ENCODE measurements around the gene ZNF518B. TPM values are rescaled to one million over a fixed set of nuclear protein-coding genes. Genes with fewer than 3 reads are reported as not detected.

ZNF518B gene
- total and polyA plus RNA-seq, 10 of the 15 experiments (the other 5 are each of a cell fraction or from before 2014, with no cell fraction given): 2.7 to 20.5 (median 9.2) TPM

GRCh38 chr4:10454121-10454520, 3.1 kb downstream of the ZNF518B start:
- no peak for ATAC-seq
- CTCF ChIA-PET: no interaction called here
- H3K4me1 ChIP-seq (ENCODE audit: control insufficient read depth, insufficient read depth, low read length): no peaks in the 10 kb centered on the region
- H3K9me3 ChIP-seq (replicated peaks; ENCODE audit: control insufficient read depth, insufficient read depth, low read length): no peaks in the 10 kb centered on the region
- DNase-seq (ENCODE audit: low read depth, low spot score): no peak
- no peak for FAIRE-seq
- H2AFZ ChIP-seq (ENCODE audit: control insufficient read depth, low read depth, low read length): no peak overlapping the region
- POLR2A ChIA-PET: no interaction called here
- 100% methylated on average over 1 of the region's 1 CpG for WGBS (ENCODE audit: insufficient coverage, insufficient replicate concordance, low lambda C conversion rate, missing lambda C conversion rate)
- no TSS peak for BruUV-seq (replicated peaks)
- peaks cover 11% of the 10 kb centered on the region for H3K79me2 ChIP-seq (ENCODE audit: control insufficient read depth, insufficient read depth, low read length)
- no peaks in the 10 kb centered on the region; the same call in 1 of the 2 replicates for H4K20me1 ChIP-seq (ENCODE audit: control insufficient read depth, insufficient read depth)
- TF ChIP-seq PRDM15 (CRISPR knock-in tag; IDR thresholded peaks at IDR 0.05) (no peak), BCL11A (IDR thresholded peaks at IDR 0.05; ENCODE audit: low read depth, low read length) (no peak), SREBF1 (IDR thresholded peaks at IDR 0.05; ENCODE audit: low read length) (no peak), RB1 (IDR thresholded peaks at IDR 0.05; ENCODE audit: borderline replicate concordance) (no peak), MTA2 (IDR thresholded peaks at IDR 0.05; ENCODE audit: low read depth) (no peak), MYC (IDR thresholded peaks at IDR 0.05; ENCODE audit: insufficient read depth, insufficient read length, insufficient replicate concordance, low read length, severe bottlenecking) (no peak), POU2F2 (IDR thresholded peaks at IDR 0.05; ENCODE audit: borderline replicate concordance, low read depth, low read length) (no peak), SMAD1 (IDR thresholded peaks at IDR 0.05; ENCODE audit: low read depth, partially characterized antibody) (no peak), NFYA (IDR thresholded peaks at IDR 0.05; ENCODE audit: borderline replicate concordance, low read depth, low read length) (no peak), ATF7 (IDR thresholded peaks at IDR 0.05; ENCODE audit: low read depth) (no peak)
- H3K9ac ChIP-seq (ENCODE audit: control insufficient read depth, insufficient read depth, low read length): no peak overlapping the region
- peaks cover 1 to 4% of the 10 kb centered on the region in 2 experiments; a peak in 1 of 4 replicates for H3K36me3 ChIP-seq (ENCODE audit: control insufficient read depth in 2 of 2, insufficient read depth in 2 of 2, low read length in 1 of 2)
- in situ Hi-C loops (cut with MboI): no loop called here
- RAD21 ChIA-PET (ENCODE audit: unreplicated experiment): no interaction called here
- intact Hi-C loops (cut with micrococcal nuclease; ENCODE audit: unreplicated experiment): loop anchor here (10.0 kb wide), 1 partner anchor 971 kb away; the partner anchor contains the start of gene HS3ST1
- no peak overlapping the region for H3K27ac ChIP-seq (ENCODE audit: control insufficient read depth, insufficient read depth)
- H3K27me3 ChIP-seq (replicated peaks in 1 of 2; ENCODE audit: control insufficient read depth in 2 of 2, insufficient read depth in 2 of 2, low read length in 1 of 2): no peaks in the 10 kb centered on the region
- H3K4me2 ChIP-seq (ENCODE audit: control insufficient read depth, insufficient read depth): no peak overlapping the region
- no peak overlapping the region for H3K4me3 ChIP-seq
- SMC1A ChIA-PET (ENCODE audit: uncharacterized antibody, unreplicated experiment): no interaction called here

All from GM12878 (cell line).